Measurements from ENCODE around the gene GRIK1. TPM values are rescaled to one million over a fixed set of nuclear protein-coding genes. Genes with fewer than 3 reads are reported as not detected.

GRIK1 gene
- total RNA-seq, 1 donor from 2014 or later = not detected

GRCh38 chr21:29949991-29950390 is 10.2 kb upstream of the GRIK1 start:
- Histone ChIP-seq H3K9me3 (no peaks in the 10 kb centered on the region), H3K4me3 (no peak overlapping the region), H3K27ac (no peak overlapping the region), H3K27me3 (no peaks in the 10 kb centered on the region), H3K36me3 (no peaks in the 10 kb centered on the region), H3K4me1 (no peaks in the 10 kb centered on the region)
- ATAC-seq (no peak), DNase-seq (no peak)
- TF ChIP-seq CTCF (IDR thresholded peaks at IDR 0.05) = no peak
- intact Hi-C loops (cut with DNase I) = no loop called here

GRCh38 chr21:29947119-29947518 is 7.3 kb upstream of the GRIK1 start:
- intact Hi-C loops (cut with DNase I) = no loop called here
- no peaks in the 10 kb centered on the region for H3K36me3 ChIP-seq
- H3K27ac ChIP-seq = no peak overlapping the region
- ATAC-seq = no peak
- no peaks in the 10 kb centered on the region for H3K4me1 ChIP-seq
- TF ChIP-seq CTCF (IDR thresholded peaks at IDR 0.05) = no peak
- no peak for DNase-seq
- no peak overlapping the region for H3K4me3 ChIP-seq
- H3K9me3 ChIP-seq = no peaks in the 10 kb centered on the region
- H3K27me3 ChIP-seq = no peaks in the 10 kb centered on the region

DNA sequence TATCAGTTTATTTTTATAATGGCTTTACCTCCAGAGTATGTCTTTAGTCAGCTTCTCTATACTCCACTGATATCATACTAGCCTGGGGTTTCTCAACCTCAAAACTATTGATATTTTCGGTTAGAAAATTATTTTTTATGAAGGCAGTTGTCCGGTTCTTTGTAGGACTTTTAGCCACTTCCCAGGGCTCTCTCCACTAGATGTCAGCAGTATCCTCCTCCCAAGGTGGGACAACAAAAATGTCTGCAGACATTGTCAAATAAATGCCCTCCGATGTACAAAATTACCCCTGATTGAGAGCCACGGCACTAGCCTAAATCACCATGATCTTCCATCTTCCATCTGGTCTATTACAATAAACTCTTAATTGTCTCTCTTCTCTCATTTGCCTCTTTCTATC is 4.1 kb upstream of the GRIK1 start:
- peaks cover 22% of the 10 kb centered on the region for H3K27me3 ChIP-seq
- no peaks in the 10 kb centered on the region for H3K36me3 ChIP-seq
- no peak for TF ChIP-seq CTCF (IDR thresholded peaks at IDR 0.05)
- no peak overlapping the region for H3K27ac ChIP-seq
- H3K9me3 ChIP-seq = no peaks in the 10 kb centered on the region
- ATAC-seq = no peak
- no peak overlapping the region for H3K4me3 ChIP-seq
- intact Hi-C loops (cut with DNase I) = no loop called here
- peaks cover 6% of the 10 kb centered on the region for H3K4me1 ChIP-seq
- no peak for DNase-seq

GRCh38 chr21:29942034-29942433 is 2.2 kb upstream of the GRIK1 start:
- Histone ChIP-seq H3K4me1 (peaks cover 6% of the 10 kb centered on the region), H3K36me3 (no peaks in the 10 kb centered on the region), H3K27ac (no peak overlapping the region), H3K9me3 (no peaks in the 10 kb centered on the region), H3K4me3 (no peak overlapping the region), H3K27me3 (peaks cover 40% of the 10 kb centered on the region)
- no peak for TF ChIP-seq CTCF (IDR thresholded peaks at IDR 0.05)
- intact Hi-C loops (cut with DNase I) = no loop called here
- ATAC-seq (no peak), DNase-seq (no peak)

GRCh38 chr21:29940991-29941390 is 1.2 kb upstream of the GRIK1 start:
- Histone ChIP-seq H3K36me3 (no peaks in the 10 kb centered on the region), H3K4me3 (no peak overlapping the region), H3K4me1 (peaks cover 6% of the 10 kb centered on the region), H3K9me3 (no peaks in the 10 kb centered on the region), H3K27ac (no peak overlapping the region), H3K27me3 (peaks cover 46% of the 10 kb centered on the region)
- no peak for TF ChIP-seq CTCF (IDR thresholded peaks at IDR 0.05)
- intact Hi-C loops (cut with DNase I) = no loop called here
- ATAC-seq (no peak), DNase-seq (no peak)

- no peaks in the 10 kb centered on the region for H3K36me3 ChIP-seq
- no peak for TF ChIP-seq CTCF (IDR thresholded peaks at IDR 0.05)
- intact Hi-C loops (cut with DNase I) = no loop called here
- no peak for DNase-seq
- peaks cover 46% of the 10 kb centered on the region for H3K27me3 ChIP-seq
- H3K27ac ChIP-seq = no peak overlapping the region
- no peak overlapping the region for H3K4me3 ChIP-seq
- no peaks in the 10 kb centered on the region for H3K9me3 ChIP-seq
- no peak for ATAC-seq
- H3K4me1 ChIP-seq = peaks cover 6% of the 10 kb centered on the region
Measured at GRCh38 chr21:29940361-29940760, 565 bp upstream of the GRIK1 start.

Measured in upper lobe of right lung (tissue), 1 donor.